ENCODE data around the gene ZDHHC7. TPM values are rescaled to one million over a fixed set of nuclear protein-coding genes. Genes with fewer than 3 reads are reported as not detected.

Gene ZDHHC7
- total and polyA plus RNA-seq, 5 donors from 2014 or later = 26.0 to 42.6 (median 37.4) TPM

DNA sequence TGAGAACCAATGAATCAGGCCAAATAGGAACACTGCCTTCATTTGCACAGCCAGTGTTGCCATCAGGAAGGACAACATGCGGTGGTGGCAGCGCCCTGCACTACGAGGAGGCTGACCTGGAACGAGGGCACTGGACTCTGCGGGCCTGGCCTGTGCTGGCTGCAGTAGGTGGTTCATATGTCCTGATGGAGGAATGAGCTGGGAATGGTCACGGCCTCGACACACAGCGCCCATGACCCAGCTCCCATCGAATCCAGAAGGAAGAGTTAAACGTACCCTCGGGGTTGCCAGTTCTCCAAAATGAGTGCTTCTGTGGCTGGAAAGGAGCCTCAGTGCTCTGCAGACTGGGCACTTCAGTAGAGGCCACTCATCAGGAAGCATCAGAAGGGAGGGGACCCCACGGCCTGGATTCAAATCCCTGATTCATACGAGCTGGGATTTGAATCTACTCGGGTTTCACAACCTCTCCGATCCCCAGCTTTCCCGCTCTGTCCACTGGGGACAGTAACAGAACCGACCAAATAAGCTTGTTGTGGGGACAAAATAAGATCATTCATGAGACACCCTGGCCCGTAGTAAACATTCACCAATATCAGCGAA, 85.5 kb downstream of the ZDHHC7 start:
- no peaks in the 10 kb centered on the region for H3K9me3 Mint-ChIP-seq

DNA sequence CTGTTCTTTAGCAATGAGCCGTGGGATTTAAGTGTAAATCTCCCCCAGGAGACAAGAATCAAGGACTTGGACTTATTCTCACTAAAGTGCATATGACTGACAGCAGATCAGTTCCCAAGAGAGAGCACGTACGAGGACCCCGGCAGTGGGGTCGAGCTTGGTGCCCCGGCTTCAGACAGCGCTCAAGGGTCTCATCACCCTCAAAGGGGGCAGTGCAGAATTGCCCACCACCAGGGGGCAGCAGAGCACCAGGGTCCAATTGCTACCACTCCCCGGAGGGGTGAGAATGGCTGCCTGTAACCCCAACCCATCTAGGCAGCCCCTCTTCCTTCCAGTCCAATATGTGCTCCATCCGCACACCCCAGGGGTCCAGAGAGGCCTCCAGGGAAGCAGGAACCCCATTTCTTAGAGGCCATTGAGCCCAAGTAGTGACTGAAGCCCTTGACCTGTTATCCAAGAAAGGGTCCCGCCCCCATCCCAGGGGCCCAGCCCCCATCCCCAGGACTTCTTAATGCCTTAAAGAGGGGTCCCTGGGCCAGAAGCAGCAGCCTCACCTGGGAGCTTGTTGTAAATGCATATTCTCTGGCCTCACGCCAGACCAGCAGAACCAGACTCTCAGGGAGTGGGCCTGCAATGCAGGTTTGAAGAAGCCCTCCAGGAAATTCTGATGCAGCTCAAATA, 86.1 kb downstream of the ZDHHC7 start:
- H3K9me3 Mint-ChIP-seq = no peaks in the 10 kb centered on the region
- Histone ChIP-seq H3K27ac (ENCODE audit: insufficient read depth, low read length, poor library complexity, severe bottlenecking) (no peak overlapping the region), H3K36me3 (ENCODE audit: control insufficient read depth, insufficient read depth, low read length) (no peaks in the 10 kb centered on the region), H3K9me3 (ENCODE audit: control insufficient read depth in 2 of 2, low read length in 2 of 2) (no peaks in the 10 kb centered on the region), H3K27me3 (ENCODE audit: control insufficient read depth, insufficient read depth, low read length) (no peaks in the 10 kb centered on the region), H3K4me3 (ENCODE audit: low read depth, low read length) (no peak overlapping the region), H3K4me1 (ENCODE audit: control insufficient read depth, insufficient read depth, low read length, poor library complexity, severe bottlenecking) (no peaks in the 10 kb centered on the region)
- H3K36me3 Mint-ChIP-seq = no peaks in the 10 kb centered on the region
- DNase-seq (peak; percentile 39 to 52 (median 49)), ATAC-seq (ENCODE audit: low read depth in 2 of 2) (peak in 1 of 2 donors; percentile 44)
- no peak overlapping the region for H3K27ac Mint-ChIP-seq
- peaks cover 12% of the 10 kb centered on the region for H3K27me3 Mint-ChIP-seq
- H3K4me1 Mint-ChIP-seq = no peaks in the 10 kb centered on the region
- H3K4me3 Mint-ChIP-seq = no peak overlapping the region

More for the DNA sequence above, 85.5 kb downstream of the ZDHHC7 start:
- H3K4me3 Mint-ChIP-seq = no peak overlapping the region
- Histone ChIP-seq H3K4me1 (ENCODE audit: control insufficient read depth, insufficient read depth, low read length, poor library complexity, severe bottlenecking) (no peaks in the 10 kb centered on the region), H3K27ac (ENCODE audit: insufficient read depth, low read length, poor library complexity, severe bottlenecking) (no peak overlapping the region), H3K36me3 (ENCODE audit: control insufficient read depth, insufficient read depth, low read length) (no peaks in the 10 kb centered on the region), H3K9me3 (ENCODE audit: control insufficient read depth in 2 of 2, low read length in 2 of 2) (no peaks in the 10 kb centered on the region), H3K4me3 (ENCODE audit: low read depth, low read length) (no peak overlapping the region), H3K27me3 (ENCODE audit: control insufficient read depth, insufficient read depth, low read length) (no peaks in the 10 kb centered on the region)
- H3K36me3 Mint-ChIP-seq = no peaks in the 10 kb centered on the region
- ATAC-seq (ENCODE audit: low read depth in 2 of 2) (no peak), DNase-seq (no peak)
- peaks cover 8% of the 10 kb centered on the region for H3K27me3 Mint-ChIP-seq
- H3K4me1 Mint-ChIP-seq = no peaks in the 10 kb centered on the region
- no peak overlapping the region for H3K27ac Mint-ChIP-seq

DNA sequence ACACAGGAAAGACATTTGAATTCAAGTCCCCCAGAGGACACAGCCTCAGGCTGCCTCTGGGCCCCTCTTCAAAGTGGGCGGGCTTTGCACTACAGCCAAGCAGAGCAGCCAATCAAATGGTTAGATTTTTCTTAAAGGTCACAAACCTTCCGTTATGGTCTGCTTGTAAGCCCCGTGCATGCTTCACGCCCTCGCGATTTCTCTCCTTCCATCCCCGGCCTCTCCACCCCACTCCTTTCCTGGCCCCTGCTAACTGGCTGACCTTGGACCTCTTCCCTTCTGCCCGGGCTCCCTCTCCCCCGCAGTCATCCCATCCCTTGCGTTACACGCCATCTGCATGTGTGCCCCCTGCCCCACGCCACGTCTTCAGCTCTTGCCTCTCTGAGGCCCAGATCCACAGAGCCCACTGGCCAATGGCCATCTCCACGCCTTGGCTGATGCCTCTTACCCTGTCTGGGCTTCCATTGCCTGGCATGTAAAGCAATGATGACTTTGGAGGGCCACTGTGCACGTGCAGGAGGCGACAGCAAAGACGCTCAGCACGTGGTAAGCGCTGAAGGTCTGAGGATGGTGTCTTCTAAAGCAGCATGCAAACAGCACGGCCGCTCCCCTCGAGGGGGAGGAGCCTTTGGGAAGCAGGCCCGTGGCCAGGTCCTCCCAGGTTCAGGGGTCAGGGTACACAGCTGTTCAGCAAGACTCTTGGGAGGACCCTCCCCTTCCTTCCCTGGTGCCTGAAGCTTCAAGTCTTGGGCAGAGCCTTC, 86.8 kb downstream of the ZDHHC7 start:
- Histone ChIP-seq H3K9me3 (ENCODE audit: control insufficient read depth in 2 of 2, low read length in 2 of 2) (no peaks in the 10 kb centered on the region), H3K4me1 (ENCODE audit: control insufficient read depth, insufficient read depth, low read length, poor library complexity, severe bottlenecking) (no peaks in the 10 kb centered on the region), H3K4me3 (ENCODE audit: low read depth, low read length) (no peak overlapping the region), H3K27me3 (ENCODE audit: control insufficient read depth, insufficient read depth, low read length) (no peaks in the 10 kb centered on the region), H3K36me3 (ENCODE audit: control insufficient read depth, insufficient read depth, low read length) (no peaks in the 10 kb centered on the region), H3K27ac (ENCODE audit: insufficient read depth, low read length, poor library complexity, severe bottlenecking) (no peak overlapping the region)
- no peak for ATAC-seq (ENCODE audit: low read depth in 2 of 2)
- H3K27me3 Mint-ChIP-seq = peaks cover 12% of the 10 kb centered on the region
- H3K9me3 Mint-ChIP-seq = no peaks in the 10 kb centered on the region
- no peaks in the 10 kb centered on the region for H3K4me1 Mint-ChIP-seq
- no peaks in the 10 kb centered on the region for H3K36me3 Mint-ChIP-seq
- H3K4me3 Mint-ChIP-seq = no peak overlapping the region
- no peak for DNase-seq
- H3K27ac Mint-ChIP-seq = no peak overlapping the region

Other genes starting within 250 kb of the ZDHHC7 start
- gene CRISPLD2, start 191.6 kb downstream of the ZDHHC7 start, total RNA-seq = 0.54 TPM
- gene CRISPLD2, start 191.6 kb downstream of the ZDHHC7 start, polyA plus RNA-seq = under 1 TPM in 2 of 4 donors, not detected in 2; 0.16 to 0.30 TPM
- 7.5 TPM for gene KIAA0513, start 16.3 kb upstream of the ZDHHC7 start, total RNA-seq
- 1 to 10 TPM; 1.5 to 3.9 (median 3.3) TPM for gene KIAA0513, start 16.3 kb upstream of the ZDHHC7 start, polyA plus RNA-seq
- not detected for gene CIBAR2, start 100.9 kb upstream of the ZDHHC7 start, total RNA-seq
- not detected for gene CIBAR2, start 100.9 kb upstream of the ZDHHC7 start, polyA plus RNA-seq